ENCODE measurements around the gene ELOVL3.

GRCh38 chr10:102185272-102185671, 40.8 kb upstream of the ELOVL3 start:
- TF ChIP-seq, protein P1, sequence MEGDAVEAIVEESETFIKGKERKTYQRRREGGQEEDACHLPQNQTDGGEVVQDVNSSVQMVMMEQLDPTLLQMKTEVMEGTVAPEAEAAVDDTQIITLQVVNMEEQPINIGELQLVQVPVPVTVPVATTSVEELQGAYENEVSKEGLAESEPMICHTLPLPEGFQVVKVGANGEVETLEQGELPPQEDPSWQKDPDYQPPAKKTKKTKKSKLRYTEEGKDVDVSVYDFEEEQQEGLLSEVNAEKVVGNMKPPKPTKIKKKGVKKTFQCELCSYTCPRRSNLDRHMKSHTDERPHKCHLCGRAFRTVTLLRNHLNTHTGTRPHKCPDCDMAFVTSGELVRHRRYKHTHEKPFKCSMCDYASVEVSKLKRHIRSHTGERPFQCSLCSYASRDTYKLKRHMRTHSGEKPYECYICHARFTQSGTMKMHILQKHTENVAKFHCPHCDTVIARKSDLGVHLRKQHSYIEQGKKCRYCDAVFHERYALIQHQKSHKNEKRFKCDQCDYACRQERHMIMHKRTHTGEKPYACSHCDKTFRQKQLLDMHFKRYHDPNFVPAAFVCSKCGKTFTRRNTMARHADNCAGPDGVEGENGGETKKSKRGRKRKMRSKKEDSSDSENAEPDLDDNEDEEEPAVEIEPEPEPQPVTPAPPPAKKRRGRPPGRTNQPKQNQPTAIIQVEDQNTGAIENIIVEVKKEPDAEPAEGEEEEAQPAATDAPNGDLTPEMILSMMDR (IDR thresholded peaks at IDR 0.05): no peak
- TF ChIP-seq POLR2A (IDR thresholded peaks at IDR 0.05): no peak
